Mesenchymal stem cell (in vitro differentiated cells and primary cell): Measurements from ENCODE around the gene FBXO48.

Experiments used
- DNase-seq: peaks from one replicate; pipeline ENCODE4 v3.0.0-alpha.2; 2013
- H2AFZ ChIP-seq: one replicate; pipeline ENCODE4 v1.6.1; 2013; ENCODE audit warnings: low read depth, mild to moderate bottlenecking, control low read depth, inconsistent platforms, low read length, moderate library complexity
- H2AK5ac ChIP-seq: 2 replicates; pipeline ENCODE4 v1.6.1; 2013; ENCODE audit warnings: low read length, moderate library complexity, mild to moderate bottlenecking, inconsistent platforms; ENCODE audit not compliant: severe bottlenecking
- H2BK120ac ChIP-seq: one replicate; pipeline ENCODE4 v1.6.1; 2013; ENCODE audit warnings: low read depth, mild to moderate bottlenecking, inconsistent platforms, low read length, moderate library complexity
- H2BK12ac ChIP-seq, 2 experiments: one replicate each; pipeline ENCODE4 v1.6.1; 2013; ENCODE audit warnings: inconsistent platforms in 2 of 2, low read length in 2 of 2, mild to moderate bottlenecking in 2 of 2, moderate library complexity in 2 of 2, control low read depth in 1 of 2
- H2BK15ac ChIP-seq: one replicate; pipeline ENCODE4 v1.6.1; 2013; ENCODE audit warnings: mild to moderate bottlenecking, low read depth, inconsistent platforms; ENCODE audit not compliant: poor library complexity, severe bottlenecking
- H2BK5ac ChIP-seq: 2 replicates; pipeline ENCODE4 v1.6.1; 2013; ENCODE audit warnings: low read depth, mild to moderate bottlenecking, low read length, control low read depth, inconsistent platforms; ENCODE audit not compliant: poor library complexity, severe bottlenecking
- H3K14ac ChIP-seq, 2 experiments: one replicate each; pipeline ENCODE4 v1.6.1; 2013; ENCODE audit warnings: inconsistent platforms in 2 of 2, low read length in 2 of 2, control low read depth in 1 of 2, mild to moderate bottlenecking in 1 of 2, moderate library complexity in 1 of 2
- H3K18ac ChIP-seq, 2 experiments: one replicate each; pipeline ENCODE4 v1.6.1; 2013; ENCODE audit warnings: inconsistent platforms in 2 of 2, low read length in 2 of 2, control low read depth in 1 of 2, low read depth in 1 of 2, mild to moderate bottlenecking in 1 of 2
- H3K23ac ChIP-seq, 2 experiments: one replicate each; pipeline ENCODE4 v1.6.1; 2013; ENCODE audit warnings: inconsistent platforms in 2 of 2, low read length in 2 of 2, mild to moderate bottlenecking in 2 of 2, moderate library complexity in 2 of 2, control low read depth in 1 of 2
- H3K27ac ChIP-seq: 2 replicates; pipeline ENCODE4 v1.5.1; 2013; ENCODE audit warnings: mild to moderate bottlenecking, moderate library complexity, low read length, control low read depth, inconsistent platforms; ENCODE audit not compliant: poor library complexity, severe bottlenecking
- H3K27me3 ChIP-seq, 2 experiments: 2 replicates each; pipeline versions ENCODE4 v1.6.1 to v1.7.0; 2013; ENCODE audit warnings: low read length in 2 of 2, mild to moderate bottlenecking in 2 of 2, moderate library complexity in 2 of 2, control low read depth in 1 of 2, inconsistent platforms in 1 of 2; ENCODE audit not compliant: control insufficient read depth in 1 of 2, insufficient read depth in 1 of 2
- H3K36me3 ChIP-seq, 2 experiments: 2 replicates each; pipeline versions ENCODE4 v1.6.1 to v1.7.0; 2013; ENCODE audit warnings: low read length in 2 of 2, control low read depth in 1 of 2, inconsistent platforms in 1 of 2, low read depth in 1 of 2, mild to moderate bottlenecking in 1 of 2; ENCODE audit not compliant: insufficient read depth in 2 of 2, control insufficient read depth in 1 of 2
- H3K4ac ChIP-seq, 2 experiments: one replicate each; pipeline ENCODE4 v1.6.1; 2013; ENCODE audit warnings: inconsistent platforms in 2 of 2, low read length in 2 of 2, mild to moderate bottlenecking in 2 of 2, moderate library complexity in 2 of 2, control low read depth in 1 of 2, low read depth in 1 of 2
- H3K4me1 ChIP-seq: 2 replicates; pipeline ENCODE4 v1.6.1; 2013; ENCODE audit warnings: low read depth, low read length, control low read depth; ENCODE audit not compliant: control insufficient read depth, insufficient read depth
- H3K4me2 ChIP-seq: 2 replicates; pipeline ENCODE4 v1.6.1; 2013; ENCODE audit warnings: low read length, mild to moderate bottlenecking, inconsistent platforms; ENCODE audit not compliant: poor library complexity, severe bottlenecking
- H3K4me3 ChIP-seq, 2 experiments: 2 replicates each; pipeline versions ENCODE4 v1.5.1 to v1.7.0; 2013; ENCODE audit warnings: low read length in 2 of 2, mild to moderate bottlenecking in 2 of 2, control low read depth in 1 of 2, low read depth in 1 of 2; ENCODE audit not compliant: insufficient read depth in 1 of 2
- H3K79me1 ChIP-seq: replicated peaks from 2 replicates; pipeline ENCODE4 v1.6.1; 2013; ENCODE audit warnings: mild to moderate bottlenecking, control low read depth, low read length, inconsistent platforms; ENCODE audit not compliant: poor library complexity, severe bottlenecking
- H3K9ac ChIP-seq: 2 replicates; pipeline ENCODE4 v1.7.0; 2013; ENCODE audit warnings: mild to moderate bottlenecking, low read length, moderate library complexity
- H3K9me3 ChIP-seq: 2 replicates; pipeline ENCODE4 v1.7.0; 2013; ENCODE audit warnings: mild to moderate bottlenecking, low read length; ENCODE audit not compliant: control insufficient read depth
- H4K8ac ChIP-seq: one replicate; pipeline ENCODE4 v1.6.1; 2013; ENCODE audit warnings: inconsistent platforms, mild to moderate bottlenecking, low read length, moderate library complexity
- H4K91ac ChIP-seq: one replicate; pipeline ENCODE4 v1.6.1; 2013; ENCODE audit warnings: mild to moderate bottlenecking, low read length, inconsistent platforms
- WGBS: methylation state at CpG from one replicate; pipeline ENCODE4 v1.1.7; 2013; ENCODE audit warnings: mixed read lengths; 5-methylcytosine and 5-hydroxymethylcytosine counted together

Gene FBXO48

DNA sequence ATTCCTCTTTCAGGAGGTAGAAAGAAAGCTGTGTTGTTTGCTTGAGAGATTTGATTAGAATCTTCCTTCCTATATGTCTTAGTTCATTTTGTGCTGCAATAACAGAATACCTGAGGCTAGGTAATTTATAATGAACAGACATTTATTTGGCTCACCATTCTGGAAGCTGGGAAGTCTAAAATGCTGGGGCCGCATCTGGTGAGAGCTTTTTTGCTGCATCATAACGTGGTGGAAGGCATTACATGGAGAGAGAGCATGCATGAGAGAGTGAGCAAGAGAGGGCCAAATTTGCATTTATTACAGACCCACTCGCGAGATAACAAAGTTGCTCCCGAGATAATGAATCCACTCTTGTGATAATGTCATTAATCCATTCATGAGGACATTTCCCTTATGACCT, 34.7 kb upstream of the FBXO48 start:
- no peak overlapping the region for H2AK5ac ChIP-seq
- H3K4ac ChIP-seq = no peak overlapping the region
- no peak overlapping the region for H3K9ac ChIP-seq
- H3K18ac ChIP-seq = no peak overlapping the region
- H3K14ac ChIP-seq = no peak overlapping the region
- H3K4me2 ChIP-seq = no peak overlapping the region
- H4K91ac ChIP-seq = no peak overlapping the region
- WGBS = 96% methylated on average over 5 of the region's 5 CpGs
- H3K27ac ChIP-seq = no peak overlapping the region
- no peaks in the 10 kb centered on the region for H3K79me1 ChIP-seq
- no peaks in the 10 kb centered on the region for H3K4me1 ChIP-seq
- H3K23ac ChIP-seq = no peak overlapping the region
- no peak overlapping the region for H2BK12ac ChIP-seq
- DNase-seq = no peak
- no peaks in the 10 kb centered on the region for H3K36me3 ChIP-seq
- no peak overlapping the region for H2BK120ac ChIP-seq
- H2BK15ac ChIP-seq = no peak overlapping the region
- H3K27me3 ChIP-seq = no peaks in the 10 kb centered on the region
- H3K9me3 ChIP-seq = no peaks in the 10 kb centered on the region
- H3K4me3 ChIP-seq = no peak overlapping the region
- no peak overlapping the region for H2BK5ac ChIP-seq
- H2AFZ ChIP-seq = no peak overlapping the region
- H4K8ac ChIP-seq = no peak overlapping the region

GRCh38 chr2:68500649-68501048, 33.6 kb upstream of the FBXO48 start:
- Histone ChIP-seq H3K23ac (no peak overlapping the region), H3K27me3 (no peaks in the 10 kb centered on the region), H3K4me3 (no peak overlapping the region), H3K18ac (no peak overlapping the region), H3K36me3 (no peaks in the 10 kb centered on the region), H2BK12ac (no peak overlapping the region), H3K4me2 (no peak overlapping the region), H3K4me1 (no peaks in the 10 kb centered on the region), H3K14ac (no peak overlapping the region), H2BK120ac (no peak overlapping the region), H2AFZ (no peak overlapping the region), H3K9me3 (peaks cover 5% of the 10 kb centered on the region), H4K91ac (no peak overlapping the region), H3K27ac (no peak overlapping the region), H4K8ac (no peak overlapping the region), H3K9ac (no peak overlapping the region), H3K79me1 (no peaks in the 10 kb centered on the region), H3K4ac (no peak overlapping the region), H2BK5ac (no peak overlapping the region), H2BK15ac (no peak overlapping the region), H2AK5ac (no peak overlapping the region)
- WGBS = 96% methylated on average over 4 of the region's 4 CpGs
- no peak for DNase-seq

GRCh38 chr2:68499133-68499532, 32.0 kb upstream of the FBXO48 start:
- Histone ChIP-seq H3K79me1 (no peaks in the 10 kb centered on the region), H2AK5ac (no peak overlapping the region), H2AFZ (no peak overlapping the region), H3K27me3 (no peaks in the 10 kb centered on the region), H3K4me2 (no peak overlapping the region), H3K14ac (no peak overlapping the region), H3K9me3 (peaks cover 5% of the 10 kb centered on the region), H2BK120ac (no peak overlapping the region), H3K27ac (no peak overlapping the region), H3K36me3 (no peaks in the 10 kb centered on the region), H2BK15ac (no peak overlapping the region), H2BK12ac (no peak overlapping the region), H3K23ac (no peak overlapping the region), H3K4me1 (no peaks in the 10 kb centered on the region), H3K4ac (no peak overlapping the region), H3K9ac (no peak overlapping the region), H3K18ac (no peak overlapping the region), H3K4me3 (no peak overlapping the region), H4K91ac (no peak overlapping the region), H2BK5ac (no peak overlapping the region), H4K8ac (no peak overlapping the region)
- no peak for DNase-seq

DNA sequence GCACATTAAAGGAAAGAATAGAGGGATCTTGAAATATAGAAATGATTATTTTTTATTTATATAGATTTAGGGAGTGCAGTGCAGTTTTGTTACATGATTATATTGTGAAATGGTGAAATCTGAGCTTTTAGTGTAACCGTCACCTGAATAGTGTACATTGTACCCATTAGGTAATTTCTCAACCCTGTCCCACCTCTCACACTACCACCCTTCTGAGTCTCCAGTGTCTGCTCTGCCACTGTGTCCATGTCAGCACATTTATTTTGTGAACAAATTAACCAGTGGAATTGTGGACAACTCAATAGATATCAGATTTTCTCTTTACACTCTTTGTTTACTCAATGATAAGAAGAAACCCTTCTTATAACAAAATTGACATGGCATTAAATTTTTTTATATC, 24.5 kb upstream of the FBXO48 start:
- no peak overlapping the region for H3K4ac ChIP-seq
- no peak overlapping the region for H3K4me3 ChIP-seq
- H2BK120ac ChIP-seq = no peak overlapping the region
- H3K36me3 ChIP-seq = no peaks in the 10 kb centered on the region
- H2AFZ ChIP-seq = no peak overlapping the region
- no peaks in the 10 kb centered on the region for H3K27me3 ChIP-seq
- no peak overlapping the region for H2BK15ac ChIP-seq
- H3K27ac ChIP-seq = no peak overlapping the region
- DNase-seq = no peak
- 100% methylated on average over 1 of the region's 1 CpG for whole genome bisulfite sequencing
- H3K9ac ChIP-seq = no peak overlapping the region
- H3K4me1 ChIP-seq = no peaks in the 10 kb centered on the region
- no peak overlapping the region for H3K14ac ChIP-seq
- no peak overlapping the region for H2BK5ac ChIP-seq
- H3K4me2 ChIP-seq = no peak overlapping the region
- H3K23ac ChIP-seq = no peak overlapping the region
- no peak overlapping the region for H4K91ac ChIP-seq
- peaks cover 4% of the 10 kb centered on the region for H3K9me3 ChIP-seq
- no peak overlapping the region for H2BK12ac ChIP-seq
- no peak overlapping the region for H2AK5ac ChIP-seq
- H3K79me1 ChIP-seq = peaks cover 2% of the 10 kb centered on the region
- H3K18ac ChIP-seq = no peak overlapping the region
- H4K8ac ChIP-seq = no peak overlapping the region
